HCT116 (cell line): ENCODE measurements around the gene DNM3. TPM values are rescaled to one million over a fixed set of nuclear protein-coding genes. Genes with fewer than 3 reads are reported as not detected.

Experiments used
- ATAC-seq: fragments of 200-7000 bp; cut with Tn5 transposase; 2 replicates; pipeline ENCODE4 v1.9.1; 2020; ENCODE audit warnings: mild to moderate bottlenecking, moderate library complexity
- BruUV-seq: library from RNA; stranded (reverse); fragments of 400-500 nt; replicated peaks from 2 replicates; lab custom pipeline; 2021; lab: Mats Ljungman, UMichigan
- CTCF ChIA-PET: fragments of 300-600 bp; sonication (Branson Sonifier 250); formaldehyde crosslinking; loops from one replicate; lab custom pipeline; 2021; ENCODE audit warnings: antibody characterized with exemption; lab: Charles Lee
- POLR2A ChIA-PET: fragments of 300-600, 350-600 bp; sonication (Branson Sonifier 250); formaldehyde crosslinking; loops from one replicate; lab custom pipeline; 2021; ENCODE audit warnings: antibody characterized with exemption; lab: Charles Lee
- RAD21 ChIA-PET, 2 experiments: fragments of 300-600 bp; sonication (Branson Sonifier 250); formaldehyde crosslinking; loops; one replicate each; lab custom pipeline; 2023; ENCODE audit warnings: low total read pairs in 2 of 2; ENCODE audit not compliant: uncharacterized antibody in 2 of 2, unreplicated experiment in 2 of 2, low non-redundant PET in 1 of 2; lab: Charles Lee
- DNase-seq: peaks from one replicate; pipeline ENCODE4 v3.0.0-alpha.2; 2010; ENCODE audit warnings: low read depth, low spot score
- H2AFZ ChIP-seq: fragments of 200-600 bp; shearing (Covaris generic), sonication (generic); 2 replicates; pipeline ENCODE4 v1.6.1; 2017; ENCODE audit warnings: low read depth, mixed run types, mixed read lengths, antibody characterized with exemption, low read length; ENCODE audit not compliant: poor library complexity, severe bottlenecking
- H3K27ac ChIP-seq: 2 replicates; pipeline ENCODE4 v1.5.1; 2012; ENCODE audit warnings: low read depth, low read length
- H3K27me3 ChIP-seq: fragments of 200-600 bp; sonication (generic); 2 replicates; pipeline ENCODE4 v1.6.1; 2016; ENCODE audit warnings: mixed run types, low read length, mixed read lengths; ENCODE audit not compliant: insufficient read depth
- H3K36me3 ChIP-seq, 2 experiments: fragments of 200-500 bp in 1 of 2; fragments of 200-600 bp in 1 of 2; sonication (Bioruptor generic) in 1 of 2; sonication (generic) in 1 of 2; 2 replicates each; pipeline versions ENCODE4 v1.5.1 to v1.6.1; 2014 to 2016; ENCODE audit warnings: low read length in 2 of 2, inconsistent platforms in 1 of 2, mixed read lengths in 1 of 2, mixed run types in 1 of 2; ENCODE audit not compliant: insufficient read depth in 2 of 2, control insufficient read depth in 1 of 2
- H3K4me1 ChIP-seq, 2 experiments: fragments of 200-600 bp in 1 of 2; sonication (generic) in 1 of 2; 2 replicates each; pipeline versions ENCODE4 v1.5.1 to v1.6.1; 2012 to 2017; ENCODE audit warnings: low read length in 2 of 2, inconsistent platforms in 1 of 2, mild to moderate bottlenecking in 1 of 2, mixed read lengths in 1 of 2, mixed run types in 1 of 2, moderate library complexity in 1 of 2; ENCODE audit not compliant: insufficient read depth in 2 of 2, control insufficient read depth in 1 of 2
- H3K4me2 ChIP-seq: fragments of 200-600 bp; sonication (generic); 2 replicates; pipeline ENCODE4 v1.6.1; 2017; ENCODE audit warnings: mixed run types, low read length, mixed read lengths
- H3K4me3 ChIP-seq, 2 experiments: fragments of 200-600 bp in 1 of 2; sonication (generic) in 1 of 2; replicated peaks in 1 of 2; 2 replicates each; pipeline ENCODE4 v1.5.1; 2011 to 2016; ENCODE audit warnings: low read length in 2 of 2, control low read depth in 1 of 2, low read depth in 1 of 2, mild to moderate bottlenecking in 1 of 2, mixed read lengths in 1 of 2, mixed run types in 1 of 2
- H3K79me2 ChIP-seq: fragments of 200-600 bp; sonication (generic); 2 replicates; pipeline ENCODE4 v1.6.1; 2017; ENCODE audit warnings: mild to moderate bottlenecking, mixed run types, low read length, moderate library complexity, mixed read lengths; ENCODE audit not compliant: insufficient read depth
- H3K9ac ChIP-seq: fragments of 200-600 bp; sonication (generic); 2 replicates; pipeline ENCODE4 v1.6.1; 2016; ENCODE audit warnings: low read length, mixed read lengths
- H3K9me2 ChIP-seq: fragments of 200-600 bp; sonication (generic), shearing (Covaris generic); 2 replicates; pipeline ENCODE4 v1.6.1; 2017; ENCODE audit warnings: mixed run types, mild to moderate bottlenecking, moderate library complexity; ENCODE audit not compliant: insufficient read depth
- H3K9me3 ChIP-seq, 2 experiments: fragments of 200-500 bp in 1 of 2; fragments of 200-600 bp in 1 of 2; sonication (Bioruptor generic) in 1 of 2; sonication (generic) in 1 of 2; 2 replicates each; pipeline ENCODE4 v1.6.1; 2014 to 2017; ENCODE audit warnings: low read length in 2 of 2, mixed read lengths in 2 of 2, inconsistent platforms in 1 of 2, low read depth in 1 of 2, mild to moderate bottlenecking in 1 of 2, mixed run types in 1 of 2, moderate library complexity in 1 of 2; ENCODE audit not compliant: control insufficient read depth in 1 of 2, insufficient read depth in 1 of 2
- H4K20me1 ChIP-seq: fragments of 200-600 bp; sonication (generic), shearing (Covaris generic); 2 replicates; pipeline ENCODE4 v1.6.1; 2017; ENCODE audit warnings: mixed run types, mild to moderate bottlenecking, moderate library complexity; ENCODE audit not compliant: insufficient read depth
- CBX3 ChIP-seq: IDR thresholded peaks from 2 replicates; pipeline ENCODE4 v1.6.1; 2012; ENCODE audit warnings: low read depth
- CTCF ChIP-seq, 3 experiments: fragments of 200-600 bp in 1 of 3; sonication (generic) in 1 of 3; IDR thresholded peaks in 2 of 3; conservative IDR thresholded peaks in 1 of 3; 2 replicates each; pipeline ENCODE4 v1.5.1; 2012 to 2017; ENCODE audit warnings: low read depth in 2 of 3, low read length in 2 of 3, antibody characterized with exemption in 1 of 3, borderline replicate concordance in 1 of 3, control low read depth in 1 of 3, mild to moderate bottlenecking in 1 of 3, mixed read lengths in 1 of 3, mixed run types in 1 of 3, moderate library complexity in 1 of 3; ENCODE audit not compliant: insufficient read depth in 1 of 3
- EGR1 ChIP-seq: IDR thresholded peaks from 2 replicates; pipeline ENCODE4 v1.6.1; 2012; ENCODE audit warnings: low read depth
- ELF1 ChIP-seq: IDR thresholded peaks from 2 replicates; pipeline ENCODE4 v1.6.1; 2012; ENCODE audit warnings: low read depth, borderline replicate concordance
- EZH2 ChIP-seq: fragments of 200-600 bp; sonication (generic); IDR thresholded peaks from 2 replicates; pipeline ENCODE4 v1.6.1; 2017; ENCODE audit warnings: antibody characterized with exemption, mixed run types
- EZH2phosphoT487 ChIP-seq: fragments of 200-600 bp; IDR thresholded peaks from 2 replicates; pipeline ENCODE4 v1.6.1; 2018; ENCODE audit warnings: antibody characterized with exemption, borderline replicate concordance
- FOSL1 ChIP-seq: IDR thresholded peaks from 2 replicates; pipeline ENCODE4 v1.6.1; 2012; ENCODE audit warnings: low read depth
- JUND ChIP-seq: IDR thresholded peaks from 2 replicates; pipeline ENCODE4 v1.6.1; 2012
- MAX ChIP-seq: IDR thresholded peaks from 2 replicates; pipeline ENCODE4 v1.6.1; 2012
- POLR2A ChIP-seq: IDR thresholded peaks from 2 replicates; pipeline ENCODE4 v1.7.0; 2011; ENCODE audit warnings: borderline replicate concordance; ENCODE audit not compliant: insufficient read depth, insufficient read length; ENCODE audit errors: extremely low read depth
- POLR2AphosphoS5 ChIP-seq: IDR thresholded peaks from 2 replicates; pipeline ENCODE4 v1.6.1; 2011; ENCODE audit warnings: mild to moderate bottlenecking, low read depth, low read length, moderate library complexity
- RAD21 ChIP-seq: IDR thresholded peaks from 2 replicates; pipeline ENCODE4 v1.6.1; 2012; ENCODE audit warnings: low read depth, mild to moderate bottlenecking
- SIN3A ChIP-seq: IDR thresholded peaks from 2 replicates; pipeline ENCODE4 v1.6.1; 2012; ENCODE audit warnings: low read depth
- SP1 ChIP-seq: IDR thresholded peaks from 2 replicates; pipeline ENCODE4 v1.6.1; 2012; ENCODE audit warnings: low read depth
- TCF7L2 ChIP-seq: IDR thresholded peaks from 2 replicates; pipeline ENCODE4 v1.7.0; 2011; ENCODE audit warnings: borderline replicate concordance, inconsistent platforms; ENCODE audit not compliant: insufficient read depth, insufficient read length; ENCODE audit errors: extremely low read depth
- YY1 ChIP-seq: IDR thresholded peaks from 2 replicates; pipeline ENCODE4 v1.6.1; 2011; ENCODE audit warnings: low read length, low read depth, moderate library complexity, mild to moderate bottlenecking; ENCODE audit not compliant: insufficient replicate concordance; ENCODE audit errors: extremely low read depth
- ZFX ChIP-seq: fragments of 450-650 bp; IDR thresholded peaks from 2 replicates; pipeline ENCODE4 v1.6.1; 2017
- ZNF274 ChIP-seq: fragments of 200-500 bp; sonication (Bioruptor generic); IDR thresholded peaks from 2 replicates; pipeline ENCODE4 v1.6.1; 2014; ENCODE audit warnings: mild to moderate bottlenecking, low read depth, low read length, inconsistent platforms
- intact Hi-C: fragments of 100-400 bp; cut with micrococcal nuclease; formaldehyde crosslinking; loops from 2 replicates; pipeline ENCODE4 v1.10.0; 2022
- total RNA-seq: library from RNA; stranded (reverse); gene quantifications from one replicate; pipeline ENCODE4 v1.2.1, GENCODE V29; 2021; ENCODE audit not compliant: unreplicated experiment
- TF ChIP-seq, protein P1 (sequence below): IDR thresholded peaks from 2 replicates; pipeline ENCODE4 v1.6.1; 2011; ENCODE audit warnings: mild to moderate bottlenecking, low read length, moderate library complexity; ENCODE audit not compliant: insufficient replicate concordance; ENCODE audit errors: extremely low read depth
- TF ChIP-seq, protein P2 (sequence below): IDR thresholded peaks from 2 replicates; pipeline ENCODE4 v1.6.1; 2012

DNM3 gene
- total RNA-seq, 1 experiment from 2014 or later = 3.1 TPM

- TF ChIP-seq, protein P1, sequence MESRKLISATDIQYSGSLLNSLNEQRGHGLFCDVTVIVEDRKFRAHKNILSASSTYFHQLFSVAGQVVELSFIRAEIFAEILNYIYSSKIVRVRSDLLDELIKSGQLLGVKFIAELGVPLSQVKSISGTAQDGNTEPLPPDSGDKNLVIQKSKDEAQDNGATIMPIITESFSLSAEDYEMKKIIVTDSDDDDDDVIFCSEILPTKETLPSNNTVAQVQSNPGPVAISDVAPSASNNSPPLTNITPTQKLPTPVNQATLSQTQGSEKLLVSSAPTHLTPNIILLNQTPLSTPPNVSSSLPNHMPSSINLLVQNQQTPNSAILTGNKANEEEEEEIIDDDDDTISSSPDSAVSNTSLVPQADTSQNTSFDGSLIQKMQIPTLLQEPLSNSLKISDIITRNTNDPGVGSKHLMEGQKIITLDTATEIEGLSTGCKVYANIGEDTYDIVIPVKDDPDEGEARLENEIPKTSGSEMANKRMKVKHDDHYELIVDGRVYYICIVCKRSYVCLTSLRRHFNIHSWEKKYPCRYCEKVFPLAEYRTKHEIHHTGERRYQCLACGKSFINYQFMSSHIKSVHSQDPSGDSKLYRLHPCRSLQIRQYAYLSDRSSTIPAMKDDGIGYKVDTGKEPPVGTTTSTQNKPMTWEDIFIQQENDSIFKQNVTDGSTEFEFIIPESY = no peak
- TF ChIP-seq SP1 (no peak), EZH2phosphoT487 (no peak), POLR2AphosphoS5 (no peak), SIN3A (no peak)
Observed at GRCh38 chr1:171844381-171844780, 3.1 kb downstream of the DNM3 start (continued).

GRCh38 chr1:171845998-171846397 lies 4.7 kb downstream of the DNM3 start:
- Histone ChIP-seq H3K4me1 (peaks cover 0 to 12% of the 10 kb centered on the region in 2 experiments; a peak in 2 of 4 replicates), H3K9me3 (no peaks in the 10 kb centered on the region), H3K27me3 (0 out of 2 replicates have a peak, but pooled peaks cover 4% of the 10 kb centered on the region), H3K79me2 (no peaks in the 10 kb centered on the region), H3K4me3 (no peak overlapping the region), H3K9ac (no peak overlapping the region), H3K36me3 (no peaks in the 10 kb centered on the region), H3K9me2 (no peaks in the 10 kb centered on the region), H4K20me1 (no peaks in the 10 kb centered on the region), H3K27ac (no peak overlapping the region), H3K4me2 (no peak overlapping the region), H2AFZ (no peak overlapping the region)
- DNase-seq (no peak), ATAC-seq (no peak)
- intact Hi-C loops = no loop called here
- no TSS peak for BruUV-seq
- ChIA-PET RAD21 (no interaction called here), POLR2A (no interaction called here), CTCF (no interaction called here)
- no peak for TF ChIP-seq EZH2
- no peak for TF ChIP-seq TCF7L2
- TF ChIP-seq, protein P2, sequence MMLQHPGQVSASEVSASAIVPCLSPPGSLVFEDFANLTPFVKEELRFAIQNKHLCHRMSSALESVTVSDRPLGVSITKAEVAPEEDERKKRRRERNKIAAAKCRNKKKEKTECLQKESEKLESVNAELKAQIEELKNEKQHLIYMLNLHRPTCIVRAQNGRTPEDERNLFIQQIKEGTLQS = no peak
- TF ChIP-seq EGR1 = no peak
- no peak for TF ChIP-seq CTCF (IDR thresholded peaks at IDR 0.05 in 2 of 3, conservative IDR thresholded peaks at IDR 0.05 in 1 of 3; ENCODE audit: borderline replicate concordance in 1 of 3, insufficient read depth in 1 of 3, low read depth in 2 of 3, low read length in 2 of 3)
- TF ChIP-seq MAX = no peak
- TF ChIP-seq POLR2AphosphoS5 = no peak
- TF ChIP-seq SP1 = no peak
- no peak for TF ChIP-seq YY1
- no peak for TF ChIP-seq CBX3
- TF ChIP-seq ZNF274 = no peak
- TF ChIP-seq POLR2A = no peak
- no peak for TF ChIP-seq ELF1
- no peak for TF ChIP-seq FOSL1
- no peak for TF ChIP-seq EZH2phosphoT487
- TF ChIP-seq RAD21 = no peak
- no peak for TF ChIP-seq ZFX
- TF ChIP-seq, protein P1 = no peak
- TF ChIP-seq JUND = no peak
